Measurements from ENCODE around the gene NAP1L3.

The NAP1L3 gene

GRCh38 chrX:93673056-93673868 lies at the start of gene NAP1L3:
Gene NAP1L3, minus strand, starts transcription at chrX:93673578. Its CDS starts 274 bp downstream, at chrX:93673304.
- peak; percentile 71 for DNase-seq

- no peak for DNase-seq
These were observed 37.7 kb upstream of the NAP1L3 start for GRCh38 chrX:93711076-93711475.

GRCh38 chrX:93703701-93704100 lies 30.3 kb upstream of the NAP1L3 start:
- DNase-seq: no peak

- no peak for DNase-seq
These were observed 22.6 kb upstream of the NAP1L3 start for GRCh38 chrX:93695981-93696380.

GRCh38 chrX:93673869-93674271 lies 492 bp upstream of the NAP1L3 start, which contains the start of gene FAM133A:
Gene FAM133A, plus strand, starts transcription at chrX:93674206. Its CDS starts 35,214 bp downstream, at chrX:93709420.
- no peak for DNase-seq

GRCh38 chrX:93660575-93660974 lies 12.8 kb downstream of the NAP1L3 start:
- DNase-seq: no peak

GRCh38 chrX:93649381-93649780 lies 24.0 kb downstream of the NAP1L3 start:
- DNase-seq: no peak

- DNase-seq: no peak
These were observed 35.8 kb downstream of the NAP1L3 start for GRCh38 chrX:93637591-93637990.
